HepG2 (cell line): ENCODE data around the gene MAPK12. TPM values are rescaled to one million over a fixed set of nuclear protein-coding genes. Genes with fewer than 3 reads are reported as not detected.

Source experiments
- DRAP1 ChIP-seq: IDR thresholded peaks from 2 replicates; pipeline ENCODE4 v1.6.1; 2016; ENCODE audit warnings: missing genetic modification reagents, missing compliant biosample characterization
- E2F1 ChIP-seq: sonication (generic); formaldehyde crosslinking; IDR thresholded peaks from 2 replicates; pipeline ENCODE4 v1.5.0; 2020; ENCODE audit warnings: missing genetic modification reagents
- EHMT2 ChIP-seq: fragments of 200-600 bp; sonication (generic); IDR thresholded peaks from 2 replicates; pipeline ENCODE4 v1.7.0; 2017; ENCODE audit warnings: antibody characterized with exemption, low read depth, low read length, borderline replicate concordance
- ERF ChIP-seq: IDR thresholded peaks from 2 replicates; pipeline ENCODE4 v1.6.1; 2018; ENCODE audit warnings: missing biosample characterization, missing genetic modification reagents
- FOXC1 ChIP-seq: sonication (generic); formaldehyde crosslinking; IDR thresholded peaks from 2 replicates; pipeline ENCODE4 v1.8.0; 2022; ENCODE audit warnings: mild to moderate bottlenecking, missing genetic modification reagents, borderline replicate concordance
- FOXO1 ChIP-seq: sonication (generic); formaldehyde crosslinking; IDR thresholded peaks from 2 replicates; pipeline ENCODE4 v1.4.0; 2020; ENCODE audit warnings: missing genetic modification reagents
- HDAC1 ChIP-seq: sonication (generic); formaldehyde crosslinking; IDR thresholded peaks from 2 replicates; pipeline ENCODE4 v1.5.1; 2020; ENCODE audit warnings: mild to moderate bottlenecking, missing genetic modification reagents
- HNRNPK ChIP-seq: fragments of 200-400 bp; formaldehyde crosslinking; IDR thresholded peaks from 2 replicates; pipeline ENCODE4 v1.6.1; 2018; ENCODE audit warnings: low read length, low read depth, moderate library complexity, mild to moderate bottlenecking; ENCODE audit not compliant: poor library complexity, severe bottlenecking
- HOXA3 ChIP-seq: sonication (generic); formaldehyde crosslinking; IDR thresholded peaks from 2 replicates; pipeline ENCODE4 v1.5.0; 2020; ENCODE audit warnings: missing genetic modification reagents
- IRF2 ChIP-seq: IDR thresholded peaks from 2 replicates; pipeline ENCODE4 v1.6.1; 2018; ENCODE audit warnings: missing genetic modification reagents, missing compliant biosample characterization
- KDM5A ChIP-seq: fragments of 200-600 bp; sonication (generic); IDR thresholded peaks from 2 replicates; pipeline ENCODE4 v1.7.0; 2018; ENCODE audit warnings: antibody characterized with exemption, mild to moderate bottlenecking, low read length, borderline replicate concordance
- PHF8 ChIP-seq: sonication (generic); formaldehyde crosslinking; IDR thresholded peaks from 2 replicates; pipeline ENCODE4 v1.5.0; 2020; ENCODE audit warnings: missing genetic modification reagents
- RNF2 ChIP-seq: fragments of 450-650 bp; conservative IDR thresholded peaks from 2 replicates; pipeline ENCODE4 v1.6.1; 2016; ENCODE audit warnings: low read depth
- RORA ChIP-seq: sonication (generic); formaldehyde crosslinking; IDR thresholded peaks from 2 replicates; pipeline ENCODE4 v1.5.0; 2020; ENCODE audit warnings: mild to moderate bottlenecking, missing genetic modification reagents, moderate library complexity
- SALL1 ChIP-seq: sonication (generic); formaldehyde crosslinking; IDR thresholded peaks from 2 replicates; pipeline ENCODE4 v1.8.0; 2022; ENCODE audit warnings: mild to moderate bottlenecking, missing genetic modification reagents
- TRAFD1 ChIP-seq: sonication (generic); formaldehyde crosslinking; IDR thresholded peaks from 2 replicates; pipeline ENCODE4 v1.5.1; 2020; ENCODE audit warnings: missing genetic modification reagents, mild to moderate bottlenecking, borderline replicate concordance
- U2AF1 ChIP-seq: fragments of 200-400 bp; formaldehyde crosslinking; optimal IDR thresholded peaks from 2 replicates; pipeline ENCODE3; 2017; ENCODE audit warnings: mild to moderate bottlenecking, low read depth, low read length
- ZBTB3 ChIP-seq: sonication (generic); formaldehyde crosslinking; IDR thresholded peaks from 2 replicates; pipeline ENCODE4 v1.4.0; 2020; ENCODE audit warnings: low read depth, mild to moderate bottlenecking, moderate library complexity, missing genetic modification reagents, borderline replicate concordance
- ZFP1 ChIP-seq: IDR thresholded peaks from 2 replicates; pipeline ENCODE4 v1.6.1; 2016
- ZNF20 ChIP-seq: sonication (generic); formaldehyde crosslinking; IDR thresholded peaks from 2 replicates; pipeline ENCODE4 v1.4.0; 2020; ENCODE audit warnings: mild to moderate bottlenecking, moderate library complexity, missing genetic modification reagents
- ZNF296 ChIP-seq: sonication (generic); formaldehyde crosslinking; conservative IDR thresholded peaks from 2 replicates; pipeline ENCODE4 v1.5.0; 2020; ENCODE audit warnings: mild to moderate bottlenecking, missing genetic modification reagents
- ZNF343 ChIP-seq: sonication (generic); formaldehyde crosslinking; IDR thresholded peaks from 2 replicates; pipeline ENCODE4 v1.4.0; 2020; ENCODE audit warnings: mild to moderate bottlenecking, missing genetic modification reagents
- ZNF550 ChIP-seq: sonication (generic); formaldehyde crosslinking; IDR thresholded peaks from 2 replicates; pipeline ENCODE4 v1.4.0; 2020; ENCODE audit warnings: mild to moderate bottlenecking, missing genetic modification reagents, borderline replicate concordance
- ZNF570 ChIP-seq: sonication (generic); formaldehyde crosslinking; IDR thresholded peaks from 2 replicates; pipeline ENCODE4 v1.4.0; 2020; ENCODE audit warnings: mild to moderate bottlenecking, missing genetic modification reagents, borderline replicate concordance
- ZNF776 ChIP-seq: sonication (generic); formaldehyde crosslinking; IDR thresholded peaks from 2 replicates; pipeline ENCODE4 v1.4.0; 2020; ENCODE audit warnings: mild to moderate bottlenecking, missing genetic modification reagents
- ZNF780A ChIP-seq: sonication (generic); formaldehyde crosslinking; IDR thresholded peaks from 2 replicates; pipeline ENCODE4 v1.8.0; 2022; ENCODE audit warnings: mild to moderate bottlenecking, missing genetic modification reagents, moderate library complexity
- ZNF781 ChIP-seq: sonication (generic); formaldehyde crosslinking; IDR thresholded peaks from 2 replicates; pipeline ENCODE4 v1.5.1; 2020; ENCODE audit warnings: borderline replicate concordance, mild to moderate bottlenecking, missing genetic modification reagents; ENCODE audit errors: not compliant biosample characterization
- ZNF816 ChIP-seq: sonication (generic); formaldehyde crosslinking; IDR thresholded peaks from 2 replicates; pipeline ENCODE4 v1.8.0; 2022; ENCODE audit warnings: missing genetic modification reagents, mild to moderate bottlenecking, borderline replicate concordance
- polyA plus RNA-seq, 8 experiments: library from polyadenylated mRNA; depleted of rRNA in 3 of 8; stranded (reverse) in 7 of 8; unstranded in 1 of 8; fragments of >200 nt; fragmentation: Illumina TruSeq in 4 of 8; extraction: Trizol in 4 of 8; gene quantifications; 2 replicates each; pipeline versions ENCODE4 v1.2.1 to v1.2.3, GENCODE V29; 2011 to 2016; ENCODE audit warnings: low read depth in 4 of 8, missing spikeins in 1 of 8, mixed read lengths in 1 of 8; ENCODE audit not compliant: insufficient read depth in 1 of 8
- total RNA-seq, 5 experiments: library from RNA; depleted of rRNA; stranded (reverse); fragments of >200 nt; fragmentation: Illumina TruSeq; extraction: Trizol; gene quantifications; 2 replicates each; pipeline ENCODE4 v1.2.3, GENCODE V29; 2016; ENCODE audit warnings: low read depth in 1 of 5

Gene MAPK12
- total and polyA plus RNA-seq, 2 of the 13 experiments (the other 11 are each of a cell fraction or from before 2014, with no cell fraction given) = 22.2 to 23.3 TPM

GRCh38 chr22:50306753-50307749 is 45.6 kb upstream of the MAPK12 start, which contains the start of gene PLXNB2 (continued):
- TF ChIP-seq TRAFD1 (CRISPR knock-in tag) (no peak), E2F1 (no peak; the same call in 1 of the 2 replicates), RORA (CRISPR knock-in tag) (no peak), EHMT2 (no peak), FOXC1 (CRISPR knock-in tag) (no peak), FOXO1 (CRISPR knock-in tag) (no peak), ERF (CRISPR knock-in tag) (no peak), DRAP1 (peak; percentile 17; the same call in 1 of the 2 replicates), U2AF1 (no peak), ZNF776 (CRISPR knock-in tag) (no peak), HOXA3 (CRISPR knock-in tag) (peak; percentile 37; the same call in 1 of the 2 replicates), HDAC1 (CRISPR knock-in tag) (peak; percentile 32; the same call in 1 of the 2 replicates), ZNF780A (CRISPR knock-in tag) (0 out of 2 replicates have a peak, but pooled peaks have one; percentile 46), ZNF816 (CRISPR knock-in tag) (no peak), ZNF570 (CRISPR knock-in tag) (no peak), KDM5A (no peak), ZNF781 (CRISPR knock-in tag) (no peak), SALL1 (CRISPR knock-in tag) (no peak), ZFP1 (CRISPR knock-in tag) (no peak), PHF8 (CRISPR knock-in tag) (peak; percentile 34), ZNF296 (0 out of 2 replicates have a peak, but pooled peaks have one; percentile 20), RNF2 (no peak), IRF2 (no peak), HNRNPK (peak; percentile 99), ZNF550 (CRISPR knock-in tag) (no peak), ZBTB3 (CRISPR knock-in tag) (no peak), ZNF343 (CRISPR knock-in tag) (no peak), ZNF20 (CRISPR knock-in tag) (no peak)
